ENCODE results near the gene PCIF1. TPM values are rescaled to one million over a fixed set of nuclear protein-coding genes. Genes with fewer than 3 reads are reported as not detected.

The PCIF1 gene
- total RNA-seq, 1 donor from 2014 or later = 55.7 TPM

DNA sequence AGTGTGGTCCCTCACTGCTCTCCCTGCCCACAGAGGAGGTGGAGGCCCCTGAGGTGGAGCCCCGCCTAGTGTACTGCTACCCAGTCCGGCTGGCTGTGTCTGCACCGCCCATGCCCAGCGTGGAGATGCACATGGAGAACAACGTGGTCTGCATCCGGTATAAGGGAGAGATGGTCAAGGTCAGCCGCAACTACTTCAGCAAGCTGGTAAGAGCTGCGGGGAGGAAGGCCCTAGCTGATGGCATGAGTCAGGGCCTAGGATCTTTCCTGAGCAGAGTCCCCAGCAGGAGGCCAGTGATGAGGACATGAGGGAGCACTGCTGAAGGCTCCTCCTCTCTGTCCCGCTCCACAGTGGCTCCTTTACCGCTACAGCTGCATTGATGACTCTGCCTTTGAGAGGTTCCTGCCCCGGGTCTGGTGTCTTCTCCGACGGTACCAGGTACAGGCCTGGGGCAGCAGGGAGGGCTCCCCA, 11.2 kb downstream of the PCIF1 start:
- intact Hi-C loops (cut with micrococcal nuclease) = no loop called here
- no peaks in the 10 kb centered on the region for H3K9me3 Mint-ChIP-seq
- H3K27me3 Mint-ChIP-seq = no peaks in the 10 kb centered on the region
- no peak overlapping the region for H3K4me3 Mint-ChIP-seq
- ATAC-seq (ENCODE audit: low read depth) = no peak
- ChIA-PET CTCF (no interaction called here), POLR2A (interaction anchor here (0.6 to 6.3 kb wide), 2 partner anchors 10 to 41 kb away, joined by 3 to 55 read pairs; partner anchors contain the start of gene PCIF1)
- TF ChIP-seq, protein P1, sequence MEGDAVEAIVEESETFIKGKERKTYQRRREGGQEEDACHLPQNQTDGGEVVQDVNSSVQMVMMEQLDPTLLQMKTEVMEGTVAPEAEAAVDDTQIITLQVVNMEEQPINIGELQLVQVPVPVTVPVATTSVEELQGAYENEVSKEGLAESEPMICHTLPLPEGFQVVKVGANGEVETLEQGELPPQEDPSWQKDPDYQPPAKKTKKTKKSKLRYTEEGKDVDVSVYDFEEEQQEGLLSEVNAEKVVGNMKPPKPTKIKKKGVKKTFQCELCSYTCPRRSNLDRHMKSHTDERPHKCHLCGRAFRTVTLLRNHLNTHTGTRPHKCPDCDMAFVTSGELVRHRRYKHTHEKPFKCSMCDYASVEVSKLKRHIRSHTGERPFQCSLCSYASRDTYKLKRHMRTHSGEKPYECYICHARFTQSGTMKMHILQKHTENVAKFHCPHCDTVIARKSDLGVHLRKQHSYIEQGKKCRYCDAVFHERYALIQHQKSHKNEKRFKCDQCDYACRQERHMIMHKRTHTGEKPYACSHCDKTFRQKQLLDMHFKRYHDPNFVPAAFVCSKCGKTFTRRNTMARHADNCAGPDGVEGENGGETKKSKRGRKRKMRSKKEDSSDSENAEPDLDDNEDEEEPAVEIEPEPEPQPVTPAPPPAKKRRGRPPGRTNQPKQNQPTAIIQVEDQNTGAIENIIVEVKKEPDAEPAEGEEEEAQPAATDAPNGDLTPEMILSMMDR (IDR thresholded peaks at IDR 0.05) = no peak
- no peak overlapping the region for H3K27ac Mint-ChIP-seq
- peaks cover 84% of the 10 kb centered on the region for H3K36me3 Mint-ChIP-seq (ENCODE audit: low read depth)
- no peak for DNase-seq
- H3K4me1 Mint-ChIP-seq = peaks cover 4% of the 10 kb centered on the region

DNA sequence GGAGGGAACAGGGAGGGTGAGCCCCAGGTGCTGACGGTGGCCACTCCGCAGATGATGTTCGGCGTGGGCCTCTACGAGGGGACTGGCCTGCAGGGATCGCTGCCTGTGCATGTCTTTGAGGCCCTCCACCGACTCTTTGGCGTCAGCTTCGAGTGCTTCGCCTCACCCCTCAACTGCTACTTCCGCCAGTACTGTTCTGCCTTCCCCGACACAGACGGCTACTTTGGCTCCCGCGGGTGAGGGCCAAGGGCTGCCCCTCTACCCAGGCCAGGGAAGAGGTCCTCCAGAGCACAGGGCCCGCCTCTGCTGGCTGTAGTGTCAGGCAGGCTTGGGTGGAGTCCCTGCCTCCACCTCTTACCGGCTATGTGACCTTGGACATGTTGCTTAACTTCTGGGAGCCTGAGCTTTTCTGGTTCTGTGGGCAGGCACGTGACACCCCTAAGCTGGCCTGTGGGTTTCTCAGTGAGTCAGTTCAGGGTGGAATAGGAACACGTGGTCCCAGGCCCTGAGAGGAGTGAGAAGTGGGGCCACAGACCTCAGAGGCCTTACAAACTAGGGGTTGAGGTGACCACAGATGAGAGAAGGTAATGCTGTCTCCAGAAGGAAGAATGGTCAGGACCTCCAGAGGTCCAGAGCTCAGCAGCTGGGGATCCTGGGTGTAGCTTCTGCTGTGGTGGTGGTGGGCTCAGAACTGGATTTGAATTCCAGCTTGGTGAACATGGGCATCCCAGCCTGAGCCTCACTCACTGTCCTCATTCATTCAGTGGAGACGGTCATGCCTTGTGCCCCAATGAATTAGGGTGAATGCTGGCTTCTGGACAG, 11.9 kb downstream of the PCIF1 start:
- Mint-ChIP-seq H3K4me1 (peaks cover 4% of the 10 kb centered on the region), H3K4me3 (no peak overlapping the region), H3K36me3 (ENCODE audit: low read depth) (peaks cover 89% of the 10 kb centered on the region), H3K27me3 (no peaks in the 10 kb centered on the region), H3K9me3 (no peaks in the 10 kb centered on the region), H3K27ac (no peak overlapping the region)
- DNase-seq (no peak), ATAC-seq (ENCODE audit: low read depth) (peak; percentile 19)
- CTCF ChIA-PET = no interaction called here
- POLR2A ChIA-PET = interaction anchor here (0.5 to 6.3 kb wide), 3 partner anchors 11 to 41 kb away, joined by 3 to 55 read pairs (median 8); partner anchors contain the start of gene PCIF1
- TF ChIP-seq, protein P1 (IDR thresholded peaks at IDR 0.05) = no peak
- intact Hi-C loops (cut with micrococcal nuclease) = no loop called here

DNA sequence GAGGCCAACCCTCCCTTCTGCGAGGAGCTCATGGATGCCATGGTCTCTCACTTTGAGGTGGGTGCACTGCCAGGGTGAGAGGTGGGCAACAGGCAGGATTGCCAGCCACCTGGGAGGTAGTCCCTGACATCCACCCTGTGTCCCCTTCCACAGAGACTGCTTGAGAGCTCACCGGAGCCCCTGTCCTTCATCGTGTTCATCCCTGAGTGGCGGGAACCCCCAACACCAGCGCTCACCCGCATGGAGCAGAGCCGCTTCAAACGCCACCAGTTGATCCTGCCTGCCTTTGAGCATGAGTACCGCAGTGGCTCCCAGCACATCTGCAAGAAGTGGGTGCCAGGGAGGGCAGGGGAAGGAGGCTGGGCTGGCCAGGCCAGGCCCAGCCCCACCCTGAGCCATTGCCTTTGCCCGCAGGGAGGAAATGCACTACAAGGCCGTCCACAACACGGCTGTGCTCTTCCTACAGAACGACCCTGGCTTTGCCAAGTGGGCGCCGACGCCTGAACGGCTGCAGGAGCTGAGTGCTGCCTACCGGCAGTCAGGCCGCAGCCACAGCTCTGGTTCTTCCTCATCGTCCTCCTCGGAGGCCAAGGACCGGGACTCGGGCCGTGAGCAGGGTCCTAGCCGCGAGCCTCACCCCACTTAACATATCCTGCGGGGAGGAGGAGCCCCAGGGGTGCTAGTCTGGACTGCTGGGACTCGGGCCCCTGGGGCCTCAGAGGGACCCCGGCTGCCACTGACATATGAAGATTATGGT, 12.8 kb downstream of the PCIF1 start:
- intact Hi-C loops (cut with micrococcal nuclease) = no loop called here
- Mint-ChIP-seq H3K4me3 (no peak overlapping the region), H3K27me3 (no peaks in the 10 kb centered on the region), H3K27ac (peak overlapping the region; percentile 46), H3K36me3 (ENCODE audit: low read depth) (peaks cover 97% of the 10 kb centered on the region), H3K9me3 (no peaks in the 10 kb centered on the region), H3K4me1 (peaks cover 4% of the 10 kb centered on the region)
- ATAC-seq (ENCODE audit: low read depth) = no peak
- TF ChIP-seq, protein P1 (IDR thresholded peaks at IDR 0.05) = no peak
- ChIA-PET CTCF (no interaction called here), POLR2A (interaction anchor here (6.3 kb wide), 1 partner anchor 11 kb away, joined by 55 read pairs; the partner anchor contains the start of gene PCIF1)
- DNase-seq = no peak

DNA sequence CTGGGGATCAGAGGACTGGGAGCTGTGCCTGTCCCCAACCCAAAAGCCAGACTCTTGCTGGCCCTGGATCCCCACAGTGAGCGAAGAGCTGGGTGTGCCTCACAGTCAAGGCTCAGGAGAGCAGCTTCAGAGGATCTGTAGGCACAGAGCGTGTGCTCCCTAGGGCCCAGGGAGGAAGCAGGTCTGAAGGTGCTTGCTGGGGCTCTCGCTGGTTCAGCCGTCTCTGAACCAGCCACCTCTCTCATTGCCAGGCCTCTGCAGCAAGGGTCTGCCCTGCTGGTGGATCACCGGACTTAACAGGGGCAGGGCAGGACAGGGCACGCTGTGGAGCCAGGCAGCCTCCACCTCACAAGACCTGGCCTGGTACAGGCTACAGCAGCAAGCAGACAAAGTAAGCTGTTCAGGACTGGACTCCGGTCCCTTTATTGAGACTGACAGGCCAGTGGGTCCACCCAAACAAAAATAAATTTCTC, 13.8 kb downstream of the PCIF1 start:
- peak overlapping the region; percentile 46 for H3K27ac Mint-ChIP-seq

More for the DNA sequence above, 13.8 kb downstream of the PCIF1 start:
- TF ChIP-seq, protein P1 (IDR thresholded peaks at IDR 0.05) = no peak
- CTCF ChIA-PET = interaction anchor here (1.3 kb wide), 2 partner anchors 13 to 66 kb away, joined by 5 to 6 read pairs; no protein-coding TSS in a partner anchor
- Mint-ChIP-seq H3K4me3 (no peak overlapping the region), H3K9me3 (no peaks in the 10 kb centered on the region), H3K27me3 (no peaks in the 10 kb centered on the region), H3K36me3 (ENCODE audit: low read depth) (peaks cover 97% of the 10 kb centered on the region), H3K4me1 (peaks cover 4% of the 10 kb centered on the region)
- no peak for DNase-seq
- peak; percentile 67 for ATAC-seq (ENCODE audit: low read depth)
- intact Hi-C loops (cut with micrococcal nuclease) = no loop called here
- POLR2A ChIA-PET = interaction anchor here (0.6 to 6.3 kb wide), 6 partner anchors 10 to 64 kb away, joined by 4 to 55 read pairs (median 4); partner anchors contain the start of genes PCIF1 and ZNF335
